ENCODE measurements around the gene PIWIL4. TPM values are rescaled to one million over a fixed set of nuclear protein-coding genes. Genes with fewer than 3 reads are reported as not detected.
"Not testable (repeated sequence)": the region's sequence is repeated elsewhere in the genome, so short reads cannot be mapped to it uniquely, and the experiment has no call there.

PIWIL4 gene
- total and polyA plus RNA-seq, 7 experiments from 2014 or later: 0.59 to 3.1 (median 1.2) TPM

DNA sequence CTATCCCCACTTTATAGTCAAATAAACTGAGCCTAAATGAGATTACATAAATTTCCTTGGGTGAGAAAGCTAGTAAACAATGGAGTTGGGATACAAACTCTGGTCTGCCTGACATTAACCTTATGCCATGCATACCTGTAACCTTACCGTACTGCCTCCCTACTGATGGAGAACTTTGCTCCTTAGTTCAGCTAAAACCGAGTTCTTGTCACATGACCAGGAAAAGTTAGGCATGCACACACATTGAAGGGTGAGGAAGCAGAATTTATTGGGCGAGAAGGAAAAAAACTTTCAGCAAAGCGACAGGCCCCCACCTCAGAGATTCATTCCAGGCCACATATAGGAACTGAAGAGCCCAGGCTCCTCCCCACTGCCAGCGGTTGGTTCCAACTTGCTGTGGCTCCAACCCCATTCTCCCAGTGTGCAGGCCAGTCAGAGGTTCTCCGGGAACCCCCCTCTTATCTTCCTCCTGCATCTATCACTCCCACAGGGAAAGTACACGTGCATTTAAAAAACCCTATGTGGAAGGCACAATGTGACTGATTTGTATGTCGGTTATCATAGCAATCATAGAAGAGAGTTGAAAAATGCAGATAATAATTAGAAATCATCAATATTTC, 3.2 kb upstream of the PIWIL4 start:
- no peaks in the 10 kb centered on the region for H3K4me1 ChIP-seq (ENCODE audit: control insufficient read depth in 2 of 2, insufficient read depth in 2 of 2, low read length in 2 of 2)
- CTCF ChIA-PET: no interaction called here
- POLR2A ChIA-PET: no interaction called here
- Mint-ChIP-seq H3K27me3 (peaks cover 0 to 1% (median 0%) of the 10 kb centered on the region in 5 donors), H3K36me3 (no peaks in the 10 kb centered on the region), H3K4me1 (no peaks in the 10 kb centered on the region), H3K9me3 (peaks cover 0 to 4% (median 0%) of the 10 kb centered on the region in 11 donors), H3K27ac (no peak overlapping the region), H3K4me3 (no peak overlapping the region)
- no peak for ATAC-seq
- no peaks in the 10 kb centered on the region for H3K27me3 ChIP-seq (ENCODE audit: control insufficient read depth in 2 of 2, insufficient read depth in 2 of 2, low read length in 2 of 2)
- no peak for DNase-seq
- no peak overlapping the region for H3K4me3 ChIP-seq (ENCODE audit: low read length)
- H3K9me3 ChIP-seq (ENCODE audit: control insufficient read depth in 2 of 3, low read length in 3 of 3): no peaks in the 10 kb centered on the region
- no peaks in the 10 kb centered on the region for H3K36me3 ChIP-seq (ENCODE audit: control insufficient read depth in 2 of 3, insufficient read depth in 3 of 3, low read length in 3 of 3)
- intact Hi-C loops (cut with micrococcal nuclease): loop anchor here in 1 of 2 donors (1.0 kb wide), 1 partner anchor 45 kb away; no protein-coding TSS in a partner anchor
- H3K27ac ChIP-seq (ENCODE audit: low read depth, low read length): no peak overlapping the region

GRCh38 chr11:94568200-94568599, 1.0 kb downstream of the PIWIL4 start:
- H3K4me3 Mint-ChIP-seq: no peak overlapping the region
- H3K4me1 Mint-ChIP-seq: no peaks in the 10 kb centered on the region
- intact Hi-C loops (cut with micrococcal nuclease): no loop called here
- Histone ChIP-seq H3K36me3 (ENCODE audit: control insufficient read depth in 2 of 3, insufficient read depth in 3 of 3, low read length in 3 of 3) (no peaks in the 10 kb centered on the region), H3K27me3 (ENCODE audit: control insufficient read depth in 2 of 2, insufficient read depth in 2 of 2, low read length in 2 of 2) (no peaks in the 10 kb centered on the region), H3K9me3 (ENCODE audit: control insufficient read depth in 2 of 3, low read length in 3 of 3) (no peaks in the 10 kb centered on the region), H3K4me1 (ENCODE audit: control insufficient read depth in 2 of 2, insufficient read depth in 2 of 2, low read length in 2 of 2) (no peaks in the 10 kb centered on the region), H3K27ac (ENCODE audit: low read depth, low read length) (no peak overlapping the region), H3K4me3 (ENCODE audit: low read length) (no peak overlapping the region)
- peaks cover 0 to 1% (median 0%) of the 10 kb centered on the region in 5 donors for H3K27me3 Mint-ChIP-seq
- H3K36me3 Mint-ChIP-seq: no peaks in the 10 kb centered on the region
- peaks cover 0 to 4% (median 0%) of the 10 kb centered on the region in 11 donors for H3K9me3 Mint-ChIP-seq
- no peak for ATAC-seq
- ChIA-PET POLR2A (no interaction called here), CTCF (no interaction called here)
- H3K27ac Mint-ChIP-seq: no peak overlapping the region
- no peak for DNase-seq

DNA sequence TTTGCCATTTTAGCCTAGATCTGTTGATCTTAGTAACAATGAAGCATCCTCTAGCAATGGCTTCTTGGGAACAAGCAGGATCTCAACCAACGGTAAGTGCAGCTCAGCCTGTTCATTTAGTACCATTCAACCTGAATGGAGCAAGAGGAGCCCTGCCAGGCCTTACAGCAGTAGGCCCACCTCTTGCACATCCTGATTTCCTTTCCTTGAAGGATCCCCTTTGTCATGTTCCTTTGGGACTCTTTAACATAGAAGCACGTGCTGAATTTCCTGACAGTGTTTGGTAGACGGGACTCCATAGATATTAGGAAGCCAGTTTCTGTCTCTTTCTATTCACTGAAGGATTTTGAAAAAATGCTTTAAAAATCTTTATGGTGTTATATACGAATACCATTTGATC, 1.5 kb downstream of the PIWIL4 start:
- H3K27ac ChIP-seq (ENCODE audit: low read depth, low read length): no peak overlapping the region
- no peaks in the 10 kb centered on the region for H3K4me1 ChIP-seq (ENCODE audit: control insufficient read depth in 2 of 2, insufficient read depth in 2 of 2, low read length in 2 of 2)
- no peaks in the 10 kb centered on the region for H3K9me3 ChIP-seq (ENCODE audit: control insufficient read depth in 2 of 3, low read length in 3 of 3)
- DNase-seq: no peak
- ChIA-PET CTCF (no interaction called here), POLR2A (no interaction called here)
- peaks cover 0 to 1% (median 0%) of the 10 kb centered on the region in 5 donors for H3K27me3 Mint-ChIP-seq
- H3K9me3 Mint-ChIP-seq: peaks cover 0 to 4% (median 0%) of the 10 kb centered on the region in 11 donors
- no peaks in the 10 kb centered on the region for H3K36me3 Mint-ChIP-seq
- no peaks in the 10 kb centered on the region for H3K36me3 ChIP-seq (ENCODE audit: control insufficient read depth in 2 of 3, insufficient read depth in 3 of 3, low read length in 3 of 3)
- H3K4me3 Mint-ChIP-seq: no peak overlapping the region
- no peak for ATAC-seq
- H3K4me3 ChIP-seq (ENCODE audit: low read length): no peak overlapping the region
- H3K27ac Mint-ChIP-seq: no peak overlapping the region
- no peaks in the 10 kb centered on the region for H3K4me1 Mint-ChIP-seq
- H3K27me3 ChIP-seq (ENCODE audit: control insufficient read depth in 2 of 2, insufficient read depth in 2 of 2, low read length in 2 of 2): no peaks in the 10 kb centered on the region
- intact Hi-C loops (cut with micrococcal nuclease): no loop called here

GRCh38 chr11:94572975-94573374, 5.8 kb downstream of the PIWIL4 start:
- H3K4me1 ChIP-seq (ENCODE audit: control insufficient read depth in 2 of 2, insufficient read depth in 2 of 2, low read length in 2 of 2); H3K27ac ChIP-seq (ENCODE audit: low read depth, low read length); H3K4me3 ChIP-seq (ENCODE audit: low read length); H3K36me3 ChIP-seq (ENCODE audit: control insufficient read depth in 2 of 3, insufficient read depth in 3 of 3, low read length in 3 of 3); H3K9me3 Mint-ChIP-seq; H3K4me3 Mint-ChIP-seq; CTCF ChIA-PET; H3K4me1 Mint-ChIP-seq; intact Hi-C loops (cut with micrococcal nuclease); POLR2A ChIA-PET; ATAC-seq; H3K9me3 ChIP-seq (ENCODE audit: control insufficient read depth in 2 of 3, low read length in 3 of 3); H3K27me3 ChIP-seq (ENCODE audit: control insufficient read depth in 2 of 2, insufficient read depth in 2 of 2, low read length in 2 of 2); H3K36me3 Mint-ChIP-seq; H3K27me3 Mint-ChIP-seq; DNase-seq; H3K27ac Mint-ChIP-seq: not testable (repeated sequence)

- H3K36me3 ChIP-seq (ENCODE audit: control insufficient read depth in 2 of 3, insufficient read depth in 3 of 3, low read length in 3 of 3): no peaks in the 10 kb centered on the region
- Mint-ChIP-seq H3K36me3 (peaks cover 0 to 3% (median 0%) of the 10 kb centered on the region in 5 donors), H3K4me1 (no peaks in the 10 kb centered on the region), H3K4me3 (no peak overlapping the region), H3K9me3 (no peaks in the 10 kb centered on the region), H3K27me3 (peaks cover 0 to 5% (median 0%) of the 10 kb centered on the region in 5 donors), H3K27ac (no peak overlapping the region)
- ChIA-PET CTCF (no interaction called here), POLR2A (no interaction called here)
- DNase-seq (no peak), ATAC-seq (peak; percentile 64)
- intact Hi-C loops (cut with micrococcal nuclease): no loop called here
- H3K27me3 ChIP-seq (ENCODE audit: control insufficient read depth in 2 of 2, insufficient read depth in 2 of 2, low read length in 2 of 2): no peaks in the 10 kb centered on the region
- H3K4me1 ChIP-seq (ENCODE audit: control insufficient read depth in 2 of 2, insufficient read depth in 2 of 2, low read length in 2 of 2): no peaks in the 10 kb centered on the region
- no peak overlapping the region for H3K4me3 ChIP-seq (ENCODE audit: low read length)
- H3K9me3 ChIP-seq (ENCODE audit: control insufficient read depth in 2 of 3, low read length in 3 of 3): no peaks in the 10 kb centered on the region
- no peak overlapping the region for H3K27ac ChIP-seq (ENCODE audit: low read depth, low read length)
These were observed 7.2 kb downstream of the PIWIL4 start for GRCh38 chr11:94574193-94574961.

GRCh38 chr11:94576306-94576705, 9.1 kb downstream of the PIWIL4 start:
- peaks cover 0 to 3% (median 0%) of the 10 kb centered on the region in 5 donors for H3K36me3 Mint-ChIP-seq
- POLR2A ChIA-PET: no interaction called here
- no peaks in the 10 kb centered on the region for H3K9me3 Mint-ChIP-seq
- Histone ChIP-seq H3K9me3 (ENCODE audit: control insufficient read depth in 2 of 3, low read length in 3 of 3) (no peaks in the 10 kb centered on the region), H3K4me3 (ENCODE audit: low read length) (no peak overlapping the region), H3K27ac (ENCODE audit: low read depth, low read length) (no peak overlapping the region), H3K36me3 (ENCODE audit: control insufficient read depth in 2 of 3, insufficient read depth in 3 of 3, low read length in 3 of 3) (no peaks in the 10 kb centered on the region), H3K4me1 (ENCODE audit: control insufficient read depth in 2 of 2, insufficient read depth in 2 of 2, low read length in 2 of 2) (no peaks in the 10 kb centered on the region), H3K27me3 (ENCODE audit: control insufficient read depth in 2 of 2, insufficient read depth in 2 of 2, low read length in 2 of 2) (no peaks in the 10 kb centered on the region)
- intact Hi-C loops (cut with micrococcal nuclease): no loop called here
- H3K4me1 Mint-ChIP-seq: no peaks in the 10 kb centered on the region
- H3K27ac Mint-ChIP-seq: no peak overlapping the region
- H3K27me3 Mint-ChIP-seq: peaks cover 0 to 5% (median 0%) of the 10 kb centered on the region in 5 donors
- DNase-seq (no peak), ATAC-seq (no peak)
- H3K4me3 Mint-ChIP-seq: no peak overlapping the region
- CTCF ChIA-PET: interaction anchor here (1.6 kb wide), 1 partner anchor 17 kb away, joined by 3 read pairs; no protein-coding TSS in a partner anchor

DNA sequence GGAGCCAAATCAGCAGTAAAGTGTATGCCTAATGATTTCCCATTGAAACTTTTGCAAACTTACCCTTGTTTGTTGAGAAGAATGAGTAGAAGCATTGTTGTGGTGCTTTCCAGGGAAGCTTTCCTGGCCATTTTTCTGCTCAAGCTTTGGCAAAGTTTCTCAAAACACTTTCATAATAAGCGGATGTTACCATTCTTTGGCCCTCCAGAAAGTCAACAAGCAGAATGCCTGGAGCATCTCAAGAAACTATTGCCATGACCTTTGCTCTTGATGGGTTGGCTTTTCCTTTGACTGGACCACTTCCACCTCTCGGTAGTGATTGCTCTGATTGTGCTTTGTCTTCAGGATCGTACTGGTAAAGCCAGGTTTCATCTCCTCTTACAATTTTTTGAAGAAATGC, 10.7 kb downstream of the PIWIL4 start:
- no peaks in the 10 kb centered on the region for H3K9me3 Mint-ChIP-seq
- no peaks in the 10 kb centered on the region for H3K9me3 ChIP-seq (ENCODE audit: control insufficient read depth in 2 of 3, low read length in 3 of 3)
- H3K27me3 ChIP-seq (ENCODE audit: control insufficient read depth in 2 of 2, insufficient read depth in 2 of 2, low read length in 2 of 2): no peaks in the 10 kb centered on the region
- H3K4me1 ChIP-seq (ENCODE audit: control insufficient read depth in 2 of 2, insufficient read depth in 2 of 2, low read length in 2 of 2): no peaks in the 10 kb centered on the region
- ATAC-seq: no peak
- intact Hi-C loops (cut with micrococcal nuclease): no loop called here
- H3K27me3 Mint-ChIP-seq: peaks cover 0 to 6% (median 0%) of the 10 kb centered on the region in 5 donors
- H3K4me3 Mint-ChIP-seq: no peak overlapping the region
- POLR2A ChIA-PET: no interaction called here
- no peak for DNase-seq
- CTCF ChIA-PET: interaction anchor here (0.7 to 1.6 kb wide), 2 partner anchors 18 to 76 kb away, joined by 3 read pairs; no protein-coding TSS in a partner anchor
- no peaks in the 10 kb centered on the region for H3K36me3 ChIP-seq (ENCODE audit: control insufficient read depth in 2 of 3, insufficient read depth in 3 of 3, low read length in 3 of 3)
- H3K4me3 ChIP-seq (ENCODE audit: low read length): no peak overlapping the region
- peaks cover 0 to 3% (median 0%) of the 10 kb centered on the region in 5 donors for H3K36me3 Mint-ChIP-seq
- H3K27ac Mint-ChIP-seq: no peak overlapping the region
- H3K27ac ChIP-seq (ENCODE audit: low read depth, low read length): no peak overlapping the region
- peaks cover 0 to 2% (median 0%) of the 10 kb centered on the region in 7 donors for H3K4me1 Mint-ChIP-seq

Data from naive thymus-derived CD4-positive, alpha-beta T cell (primary cell).